ENCODE results near the gene PRIM1. TPM values are rescaled to one million over a fixed set of nuclear protein-coding genes. Genes with fewer than 3 reads are reported as not detected.

PRIM1 gene
- total RNA-seq, 6 experiments from 2014 or later = 1.3 to 8.5 (median 4.5) TPM

DNA sequence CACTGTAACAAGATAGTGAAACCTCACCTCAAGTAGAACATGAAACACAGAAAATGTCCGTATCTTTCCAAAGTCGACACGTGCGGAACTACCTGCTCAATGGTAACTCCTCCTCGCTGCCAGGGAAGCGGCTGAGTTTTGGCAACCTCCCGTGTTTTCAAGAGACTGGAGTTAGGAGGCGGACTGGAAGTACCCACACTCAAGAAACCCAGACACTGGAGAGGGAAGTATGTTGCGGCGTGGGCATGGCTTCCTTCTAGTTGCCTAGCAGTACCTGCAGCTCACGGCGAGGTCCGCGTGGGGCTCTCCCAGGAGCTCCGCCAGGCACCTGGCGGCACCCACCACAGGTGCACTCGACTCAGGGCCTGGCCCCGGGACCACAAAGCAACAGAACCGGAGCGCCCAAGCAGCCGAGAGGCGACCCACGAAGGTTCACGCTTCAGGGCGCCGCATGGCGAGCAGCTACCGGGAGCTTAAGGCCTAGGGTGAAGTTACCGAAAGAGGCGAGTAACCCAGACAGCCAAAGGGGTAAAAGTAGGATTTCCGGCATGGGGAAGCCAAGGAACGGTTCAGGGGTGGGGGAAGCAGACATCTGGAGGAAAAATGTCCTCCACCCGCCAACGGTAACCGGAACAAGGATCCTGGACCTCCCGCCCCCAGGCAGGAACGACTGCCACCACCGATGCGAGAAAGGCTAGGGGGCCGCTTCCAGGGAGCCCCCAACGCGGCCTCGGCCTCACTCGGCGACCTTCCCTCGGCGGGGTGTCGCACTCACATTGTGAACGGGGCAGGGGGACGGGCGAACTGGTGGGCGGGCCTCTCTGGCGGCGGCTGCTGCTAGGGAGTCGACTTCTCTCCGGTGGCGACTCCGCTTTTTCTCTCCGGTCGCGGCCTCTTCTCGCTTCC is 64.6 kb downstream of the PRIM1 start:
- TF ChIP-seq, protein P1, sequence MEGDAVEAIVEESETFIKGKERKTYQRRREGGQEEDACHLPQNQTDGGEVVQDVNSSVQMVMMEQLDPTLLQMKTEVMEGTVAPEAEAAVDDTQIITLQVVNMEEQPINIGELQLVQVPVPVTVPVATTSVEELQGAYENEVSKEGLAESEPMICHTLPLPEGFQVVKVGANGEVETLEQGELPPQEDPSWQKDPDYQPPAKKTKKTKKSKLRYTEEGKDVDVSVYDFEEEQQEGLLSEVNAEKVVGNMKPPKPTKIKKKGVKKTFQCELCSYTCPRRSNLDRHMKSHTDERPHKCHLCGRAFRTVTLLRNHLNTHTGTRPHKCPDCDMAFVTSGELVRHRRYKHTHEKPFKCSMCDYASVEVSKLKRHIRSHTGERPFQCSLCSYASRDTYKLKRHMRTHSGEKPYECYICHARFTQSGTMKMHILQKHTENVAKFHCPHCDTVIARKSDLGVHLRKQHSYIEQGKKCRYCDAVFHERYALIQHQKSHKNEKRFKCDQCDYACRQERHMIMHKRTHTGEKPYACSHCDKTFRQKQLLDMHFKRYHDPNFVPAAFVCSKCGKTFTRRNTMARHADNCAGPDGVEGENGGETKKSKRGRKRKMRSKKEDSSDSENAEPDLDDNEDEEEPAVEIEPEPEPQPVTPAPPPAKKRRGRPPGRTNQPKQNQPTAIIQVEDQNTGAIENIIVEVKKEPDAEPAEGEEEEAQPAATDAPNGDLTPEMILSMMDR (IDR thresholded peaks at IDR 0.05) = no peak
- TF ChIP-seq POLR2A (IDR thresholded peaks at IDR 0.05) = no peak
- WGBS (ENCODE audit: insufficient coverage, low coverage, low lambda C conversion rate, missing lambda C conversion rate) = 0% methylated on average over 16 of the region's 62 CpGs

DNA sequence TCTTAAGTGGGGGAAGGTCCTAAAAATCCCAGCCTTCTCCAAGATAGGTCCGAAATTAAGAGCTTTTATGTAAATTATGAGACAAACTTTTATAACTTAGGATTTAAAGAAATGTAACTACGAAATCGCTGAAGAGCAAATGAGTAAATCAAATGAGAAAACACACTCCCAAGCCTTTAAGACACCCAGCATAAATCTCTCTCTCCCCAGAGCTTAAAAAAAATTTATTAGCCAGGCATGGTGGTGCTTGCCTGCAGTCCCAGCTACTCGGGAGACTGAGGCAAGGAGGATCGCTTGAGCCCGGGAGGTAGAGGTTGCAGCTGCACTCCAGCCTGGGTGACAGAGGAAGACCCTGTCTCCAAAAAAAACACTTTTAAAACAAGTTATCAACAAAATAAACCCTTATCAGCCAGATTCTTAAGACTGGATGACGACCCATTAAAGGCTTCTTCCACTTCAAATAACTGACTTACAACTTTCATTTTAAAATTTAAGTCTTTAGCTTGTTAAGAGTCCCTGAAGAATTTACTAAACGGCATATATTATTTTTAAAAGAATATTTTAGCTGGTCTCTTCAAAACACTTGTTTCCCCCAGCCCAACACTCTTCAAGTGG is 67.3 kb downstream of the PRIM1 start:
- H3K4me1 ChIP-seq = peaks cover 0 to 34% (median 12%) of the 10 kb centered on the region in 4 donors
- H3K9me3 ChIP-seq = no peaks in the 10 kb centered on the region
- H3K36me3 ChIP-seq = peaks cover 0 to 9% (median under 1%) of the 10 kb centered on the region in 4 donors
- no peaks in the 10 kb centered on the region for H3K27me3 ChIP-seq
- intact Hi-C loops (cut with DNase I) = no loop called here
- peak overlapping the region; percentile 100 for H3K27ac ChIP-seq
- H3K4me3 ChIP-seq = peak overlapping the region; percentile 27 to 83 (median 67)
- ATAC-seq (no peak), DNase-seq (peak in 2 of 3 donors; percentile 35 to 45)
- WGBS (ENCODE audit: insufficient coverage, low coverage, low lambda C conversion rate, missing lambda C conversion rate) = 10% methylated on average over 8 of the region's 8 CpGs
- TF ChIP-seq POLR2A (IDR thresholded peaks at IDR 0.05) = no peak
- TF ChIP-seq, protein P1 (IDR thresholded peaks at IDR 0.05) = no peak

More for the DNA sequence above, 64.6 kb downstream of the PRIM1 start:
- peak; percentile 73 to 79 (median 75) for DNase-seq
- no peaks in the 10 kb centered on the region for H3K27me3 ChIP-seq
- H3K4me3 ChIP-seq = peak overlapping the region; percentile 67 to 97 (median 83)
- peaks cover 0 to 20% (median 3%) of the 10 kb centered on the region in 4 donors for H3K4me1 ChIP-seq
- intact Hi-C loops (cut with DNase I) = no loop called here
- no peaks in the 10 kb centered on the region for H3K9me3 ChIP-seq
- H3K27ac ChIP-seq = peak overlapping the region; percentile 100
- no peaks in the 10 kb centered on the region for H3K36me3 ChIP-seq
- ATAC-seq = peak; percentile 37 to 69 (median 55)

DNA sequence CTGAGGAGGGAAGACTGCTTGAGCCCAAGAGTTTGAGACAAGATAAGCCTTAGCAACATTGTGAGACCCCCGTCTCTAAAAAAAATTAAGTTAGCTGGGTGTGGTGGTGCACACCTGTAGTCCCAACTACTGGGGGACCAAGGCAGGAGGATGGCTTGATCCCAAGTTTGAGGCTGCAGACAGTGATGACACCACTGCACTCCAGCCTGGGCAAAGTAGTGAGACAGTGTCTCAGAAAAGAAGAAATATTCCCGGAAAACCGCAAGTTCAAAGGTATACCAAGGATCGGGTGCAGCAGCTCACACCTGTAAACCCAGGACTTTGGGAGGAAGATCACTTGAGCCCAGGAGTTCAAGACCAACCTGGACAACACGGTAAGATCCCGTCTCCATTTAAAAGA is 69.8 kb downstream of the PRIM1 start:
- peaks cover 0 to 49% (median 14%) of the 10 kb centered on the region in 4 donors for H3K4me1 ChIP-seq

More for the DNA sequence above, 69.8 kb downstream of the PRIM1 start:
- H3K27ac ChIP-seq = peak overlapping the region in 1 of 3 donors; percentile 40
- DNase-seq (peak in 2 of 3 donors; percentile 16 to 29), ATAC-seq (no peak)
- H3K4me3 ChIP-seq = no peak overlapping the region
- H3K36me3 ChIP-seq = peaks cover 0 to 13% (median under 1%) of the 10 kb centered on the region in 4 donors
- TF ChIP-seq, protein P1 (IDR thresholded peaks at IDR 0.05) = no peak
- TF ChIP-seq POLR2A (IDR thresholded peaks at IDR 0.05) = no peak
- intact Hi-C loops (cut with DNase I) = no loop called here
- H3K27me3 ChIP-seq = no peaks in the 10 kb centered on the region
- H3K9me3 ChIP-seq = no peaks in the 10 kb centered on the region
- WGBS (ENCODE audit: insufficient coverage, low coverage, low lambda C conversion rate, missing lambda C conversion rate) = 87% methylated on average over 4 of the region's 6 CpGs

Other genes with a start within 250 kb of the PRIM1 start
- 1 to 10 TPM; 3.4 to 6.4 (median 4.3) TPM for gene RBMS2, start 230.5 kb downstream of the PRIM1 start, total RNA-seq
- 10 to 100 TPM; 21.8 to 45.7 (median 33.4) TPM for gene BAZ2A, start 122.0 kb downstream of the PRIM1 start, total RNA-seq
- gene ATP5F1B, start 106.3 kb downstream of the PRIM1 start, total RNA-seq = 100 to 1,000 TPM; 346 to 535 (median 362) TPM
- 100 to 1,000 TPM in 2 of 6 experiments, 10 to 100 TPM in 4; 70.0 to 184 (median 81.8) TPM for gene PTGES3, start 64.0 kb downstream of the PRIM1 start, total RNA-seq
- 100 to 1,000 TPM; 218 to 501 (median 330) TPM for gene NACA, start 27.0 kb downstream of the PRIM1 start, total RNA-seq
- 1,000 to 10,000 TPM in 1 of 6 experiments, 100 to 1,000 TPM in 5; 243 to 1,112 (median 514) TPM for gene HSD17B6, start 11.0 kb upstream of the PRIM1 start, total RNA-seq
- not detected for gene SDR9C7, start 182.1 kb upstream of the PRIM1 start, total RNA-seq
- 100 to 1,000 TPM in 4 of 6 experiments, 10 to 100 TPM in 2; 84.6 to 481 (median 147) TPM for gene RDH16, start 205.3 kb upstream of the PRIM1 start, total RNA-seq

Measured in right lobe of liver (tissue), 6 donors.